Right renal pelvis (tissue), 4 donors: ENCODE results near the gene ZNF420. TPM values are rescaled to one million over a fixed set of nuclear protein-coding genes. Genes with fewer than 3 reads are reported as not detected.
"Not testable (repeated sequence)": the region's sequence is repeated elsewhere in the genome, so short reads cannot be mapped to it uniquely, and the experiment has no call there.

Experiments used
- DNase-seq, 4 donors: peaks; one replicate each; pipeline ENCODE4 v3.0.0-alpha.2; 2013; ENCODE audit warnings: low read depth in 4 of 4, low spot score in 3 of 4, missing footprints in 1 of 4
- polyA plus RNA-seq, 4 donors: library from polyadenylated mRNA; unstranded; fragments of 120-200 nt; gene quantifications; one replicate each; pipeline ENCODE4 v1.2.1, GENCODE V29; 2013; ENCODE audit not compliant: insufficient read length in 4 of 4

ZNF420 gene
- polyA plus RNA-seq, result 10 to 100 TPM; 19.6 to 24.9 (median 22.5) TPM

DNA sequence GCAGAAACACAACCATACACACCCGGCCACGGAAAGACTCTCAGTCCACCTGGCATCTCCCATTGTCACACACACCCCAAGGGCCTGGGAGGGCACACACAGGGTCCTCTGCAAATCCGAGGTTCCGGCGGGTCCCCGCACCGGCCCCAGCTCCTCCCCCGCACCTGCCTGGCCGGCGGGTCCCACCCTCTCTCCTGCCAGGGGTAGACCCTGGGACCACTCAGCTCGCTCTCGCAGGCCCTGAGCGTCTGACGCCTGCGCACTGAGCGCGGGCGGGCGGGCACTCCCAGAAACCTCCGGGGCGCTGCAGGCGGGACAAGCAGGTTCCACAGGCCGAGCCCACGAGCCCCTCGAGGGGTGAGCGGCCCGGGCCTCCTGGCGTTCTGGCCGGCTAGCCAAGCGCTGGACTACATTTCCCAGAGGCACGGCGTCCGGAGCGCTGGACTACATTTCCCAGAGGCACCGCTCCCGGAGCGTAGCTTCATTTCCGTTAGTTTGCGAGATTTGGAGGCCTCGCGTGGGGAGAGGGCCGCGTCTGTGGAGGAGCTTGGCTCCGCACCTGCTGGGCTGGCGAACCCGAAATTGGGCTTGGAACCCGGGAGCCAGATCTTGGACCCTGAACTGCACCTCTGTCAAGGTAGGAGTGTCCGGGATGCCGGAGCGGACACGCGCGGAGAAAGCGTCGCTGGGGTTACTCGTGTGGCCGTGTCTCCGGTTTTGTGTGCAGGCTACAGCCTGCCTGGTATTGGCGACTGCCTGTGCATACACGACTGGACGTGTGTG is at the start of gene ZNF420:
TSS of gene ZNF420 (plus strand) at position 500 of the 783 bp plus-strand sequence. CDS start 10,686 bp downstream, outside the sequence.
- DNase-seq, result peak; percentile 86 to 95 (median 93)

DNA sequence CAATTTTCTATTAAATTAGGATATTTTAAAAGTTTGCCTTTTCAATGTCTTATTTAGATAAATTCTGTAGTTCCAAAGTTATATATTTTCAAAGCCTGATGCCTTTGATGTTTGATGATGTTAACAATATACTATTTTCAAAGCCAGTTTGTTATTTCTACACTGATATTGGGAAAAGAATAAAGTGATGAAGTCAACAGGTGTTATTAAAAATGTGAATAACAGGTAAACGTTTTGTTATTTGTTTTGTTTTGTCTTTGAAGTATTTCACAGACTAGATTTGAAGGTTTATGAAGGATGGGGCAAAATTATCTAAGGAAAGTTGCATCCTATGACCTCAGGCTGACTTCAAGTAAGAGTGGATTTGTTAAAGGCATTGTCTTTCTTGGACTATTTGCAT is 33.1 kb upstream of the ZNF420 start:
- DNase-seq, result no peak

DNA sequence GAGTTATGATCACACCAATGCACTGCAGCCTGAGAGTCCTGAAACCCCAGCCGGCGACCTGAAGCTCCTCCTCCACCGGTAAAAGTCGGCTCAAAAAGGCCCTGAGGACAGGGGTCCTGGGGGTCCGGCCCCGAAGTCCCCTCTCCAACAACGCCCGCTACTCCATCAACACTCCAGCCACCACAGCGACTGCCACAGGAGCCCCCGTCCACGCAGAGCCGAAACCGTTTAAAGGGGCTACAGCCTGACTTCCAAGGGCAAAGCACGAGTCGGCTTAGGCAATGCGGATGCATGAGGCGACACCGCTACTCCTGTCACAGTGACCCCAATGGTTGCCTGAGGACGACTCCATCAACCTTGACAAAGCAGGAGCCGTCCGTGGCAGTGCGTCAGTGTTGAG is 22.9 kb upstream of the ZNF420 start:
- no peak for DNase-seq

DNA sequence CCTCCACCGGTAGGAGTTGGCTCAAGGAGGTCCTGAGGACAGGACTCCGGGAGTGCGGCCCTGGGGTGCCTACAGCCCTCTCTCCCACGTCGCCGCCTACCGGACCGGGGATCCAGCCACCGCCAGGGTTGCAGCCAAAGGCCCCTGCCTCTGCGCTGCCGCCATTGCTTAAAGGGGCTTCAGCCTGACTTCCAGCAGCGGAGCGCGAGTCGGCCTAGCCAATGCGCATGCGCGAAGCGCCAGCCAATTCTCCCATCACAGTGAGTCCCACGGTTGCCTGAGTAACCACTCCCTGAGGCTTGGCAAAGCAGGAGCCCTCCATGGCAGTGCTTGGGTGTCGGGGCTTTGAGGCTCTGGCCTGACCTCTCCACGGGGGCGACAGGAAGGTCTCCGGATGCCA is 21.5 kb upstream of the ZNF420 start:
- DNase-seq, result no peak

DNA sequence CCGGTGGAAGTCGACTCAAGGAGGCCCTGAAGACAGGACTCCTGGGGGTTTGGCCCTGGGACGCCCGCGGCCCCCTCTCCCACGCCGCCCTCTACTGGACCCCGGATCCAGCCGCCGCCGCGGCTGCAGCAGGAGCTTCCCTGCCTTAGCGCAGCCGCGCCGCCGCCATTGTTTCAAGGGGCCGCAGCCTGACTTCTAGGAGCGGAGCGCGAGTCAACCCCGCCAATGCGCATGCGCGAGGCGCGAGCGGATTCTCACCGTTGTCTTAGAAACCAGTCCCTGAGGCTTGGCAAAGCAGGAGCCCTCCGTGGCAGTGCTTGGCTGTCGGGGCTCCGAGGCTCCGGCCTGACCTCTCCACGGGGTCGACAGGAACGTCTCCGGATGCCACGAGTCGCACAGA is 19.1 kb upstream of the ZNF420 start:
- no peak for DNase-seq

DNA sequence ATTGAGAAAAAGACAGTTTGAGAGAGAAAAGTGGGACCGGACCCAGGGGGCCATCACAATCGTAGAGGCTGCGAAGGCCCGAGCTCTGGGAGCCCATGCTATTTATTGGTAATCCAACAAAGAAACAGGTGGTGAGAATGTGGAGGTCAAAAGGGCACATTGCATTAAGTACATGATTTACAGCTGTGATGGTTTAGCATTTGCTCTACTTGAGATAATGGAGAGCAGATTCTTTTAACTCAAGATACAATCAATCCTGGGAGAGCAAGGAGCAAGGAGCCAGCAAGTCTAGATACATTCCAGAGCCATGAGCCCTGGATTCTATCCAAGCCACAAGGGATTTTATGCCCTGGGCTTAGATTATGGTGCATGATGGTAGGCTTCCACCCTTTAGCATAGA is 13.3 kb upstream of the ZNF420 start:
- DNase-seq, result not testable (repeated sequence)

DNA sequence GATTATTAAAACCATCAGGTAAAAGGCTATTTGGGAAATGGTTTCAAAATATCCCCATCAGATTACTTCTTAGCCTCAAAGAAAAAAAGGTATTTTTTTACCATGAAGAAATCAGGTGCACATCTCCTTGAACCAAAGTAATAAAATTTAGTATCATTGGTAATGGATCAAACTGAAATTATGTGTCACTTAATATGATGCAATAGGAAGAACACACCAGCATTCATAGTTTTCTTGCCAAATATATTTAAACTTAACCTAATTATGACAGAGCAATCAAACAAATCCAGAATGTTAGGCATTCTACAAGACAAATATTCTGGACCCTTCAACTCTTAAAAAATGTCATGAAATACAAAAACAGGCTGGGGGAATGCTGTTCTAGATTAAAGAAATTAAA is 4.1 kb upstream of the ZNF420 start:
- DNase-seq, result no peak

DNA sequence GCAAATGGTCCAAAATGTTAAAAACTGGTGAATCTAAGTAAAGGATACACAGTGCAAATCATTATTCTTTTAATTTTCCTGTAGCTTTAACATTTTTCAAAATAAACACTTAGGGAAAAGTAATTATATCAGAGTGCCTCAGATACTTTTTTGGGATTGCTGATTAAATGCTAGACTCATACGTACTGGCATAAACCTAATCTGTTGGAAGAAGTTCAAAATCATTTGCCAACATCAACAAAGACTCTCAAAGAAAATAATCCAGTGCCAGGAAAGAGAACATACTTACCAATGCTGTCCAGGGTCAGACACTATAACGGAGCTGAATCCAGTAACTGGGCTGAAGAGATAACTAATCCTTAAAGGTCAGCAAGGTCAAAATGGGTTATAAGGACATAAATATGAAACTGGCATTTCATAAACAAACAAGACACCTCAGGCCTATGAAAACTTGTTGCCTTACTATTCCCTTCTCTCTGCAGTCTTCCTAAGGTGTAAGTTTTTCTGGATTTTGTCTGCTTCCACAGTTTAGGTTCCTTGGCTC is 3.3 kb upstream of the ZNF420 start:
- DNase-seq, result no peak

DNA sequence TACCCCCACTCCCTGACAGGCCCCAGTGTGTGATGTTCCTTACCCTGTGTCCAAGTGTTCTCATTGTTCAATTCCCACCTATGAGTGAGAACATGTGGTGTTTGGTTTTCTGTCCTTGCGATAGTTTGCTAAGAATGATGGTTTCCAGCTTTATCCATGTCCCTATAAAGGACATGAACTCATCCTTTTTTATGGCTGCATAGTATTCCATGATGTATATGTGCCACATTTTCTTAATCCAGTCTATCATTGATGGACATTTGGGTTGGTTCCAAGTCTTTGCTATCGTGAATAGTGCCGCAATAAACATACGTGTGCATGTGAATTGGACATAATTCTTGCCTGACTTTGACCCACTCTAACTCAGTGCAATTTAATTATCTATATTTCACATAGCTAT is 1.7 kb upstream of the ZNF420 start:
- DNase-seq, result not testable (repeated sequence)

DNA sequence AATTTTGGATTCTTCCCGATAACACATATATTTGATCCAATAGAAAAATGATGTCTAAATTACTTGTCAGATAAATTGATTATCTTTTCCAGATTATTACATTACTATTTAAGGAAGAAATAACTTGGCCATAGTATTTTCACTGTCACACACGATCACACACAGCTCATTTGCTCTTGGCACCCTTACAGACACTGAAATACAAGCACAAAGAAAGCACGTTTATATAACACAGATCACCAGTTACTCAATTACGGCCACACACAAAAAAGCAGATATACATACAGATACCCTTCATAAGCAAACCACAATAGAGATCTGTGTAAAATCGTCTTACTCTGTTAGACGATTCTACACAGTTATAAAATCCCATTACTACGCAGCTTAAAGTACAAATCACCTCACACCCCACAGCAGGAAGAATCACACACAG is 716 bp upstream of the ZNF420 start:
- DNase-seq, result peak in 1 of 4 donors; percentile 10

DNA sequence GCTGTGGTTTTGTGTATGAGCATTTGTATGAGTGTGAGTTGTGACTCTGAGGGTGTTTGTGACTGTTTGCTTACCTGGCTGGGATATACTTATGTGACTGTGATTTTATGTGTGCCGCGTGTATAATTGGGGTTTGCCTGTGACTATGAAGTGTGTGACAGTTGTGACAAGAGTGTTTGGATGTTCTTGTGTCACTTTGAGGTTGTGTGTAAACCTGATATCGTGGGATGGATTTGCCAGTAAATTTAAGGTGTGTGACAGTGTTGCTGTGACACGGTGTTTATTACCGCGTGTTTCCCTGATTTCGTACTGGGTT is 442 bp downstream of the ZNF420 start:
- DNase-seq, result no peak

DNA sequence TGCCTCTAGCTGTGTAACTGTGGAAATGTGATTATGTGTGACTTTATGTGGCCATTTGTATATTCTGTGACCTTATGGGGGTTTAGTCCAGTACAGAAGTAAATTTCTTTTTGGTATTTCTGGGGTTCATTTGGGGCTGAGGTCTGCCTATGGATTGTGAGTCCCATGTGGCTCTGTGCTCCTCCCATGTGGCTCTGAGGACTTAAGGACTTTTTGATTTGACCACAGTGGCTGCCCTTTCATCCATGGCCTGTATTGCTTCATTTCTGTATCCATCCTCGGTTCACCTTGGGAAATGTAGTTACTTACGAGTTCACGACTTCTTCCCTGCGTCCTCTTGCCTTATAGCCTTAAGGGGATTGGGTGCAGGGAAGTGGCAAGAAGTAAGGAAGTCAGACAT is 1.0 kb downstream of the ZNF420 start:
- no peak for DNase-seq

DNA sequence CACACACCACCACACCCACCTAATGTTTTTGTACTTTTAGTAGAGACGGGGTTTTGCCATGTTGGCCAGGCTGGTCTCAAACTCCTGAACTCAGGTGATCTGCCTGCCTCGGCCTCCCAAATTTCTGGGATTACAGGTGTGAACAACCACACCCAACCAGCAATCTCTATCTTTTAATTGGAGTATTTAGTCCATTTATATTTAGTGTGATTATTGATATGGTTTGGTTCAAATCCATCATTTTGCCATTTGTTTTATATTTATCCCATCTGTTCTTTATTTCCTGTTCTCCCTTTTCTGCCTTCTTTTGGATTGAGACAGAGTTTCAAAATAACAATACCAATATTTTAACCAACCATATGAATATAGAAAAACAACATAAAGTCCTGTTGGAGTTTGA is 4.1 kb downstream of the ZNF420 start:
- no peak for DNase-seq

DNA sequence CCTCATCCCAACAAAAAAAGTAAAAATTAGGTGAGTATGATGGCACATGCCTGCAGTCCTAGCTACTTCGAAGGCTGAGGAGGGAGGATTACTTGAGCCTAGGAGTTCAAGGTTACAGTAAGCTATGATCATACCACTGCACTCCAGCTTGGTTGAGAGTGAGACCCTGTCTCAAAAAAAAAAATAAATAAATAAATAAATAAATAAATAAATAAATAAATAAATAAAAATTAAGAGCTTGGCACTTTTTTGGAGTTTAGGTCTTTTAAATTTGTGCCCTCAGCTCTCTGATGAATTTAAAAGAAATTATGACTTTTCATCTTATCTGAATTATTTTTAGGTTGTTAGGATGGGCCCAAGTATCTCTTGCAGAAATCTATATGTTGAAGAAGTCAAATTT is 8.9 kb downstream of the ZNF420 start:
- no peak for DNase-seq

DNA sequence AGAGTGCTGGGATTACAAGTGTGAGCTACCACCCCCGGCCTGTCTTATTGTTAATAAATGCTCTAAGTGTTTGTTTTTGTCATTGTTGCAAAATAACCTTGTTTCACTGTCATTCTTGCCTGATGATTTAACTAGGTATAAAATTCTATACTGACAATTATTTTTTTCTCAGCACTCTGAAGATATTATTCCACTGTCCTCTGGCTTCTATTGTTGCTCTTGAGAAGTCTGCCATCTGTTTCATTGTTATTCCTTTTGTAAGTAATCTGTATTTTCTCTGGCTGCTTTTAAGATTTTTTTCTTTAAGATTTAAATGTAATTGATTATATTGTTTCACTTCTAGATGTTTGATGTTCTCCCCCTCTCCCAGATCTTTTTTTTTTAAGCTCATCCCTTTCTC is 17.6 kb downstream of the ZNF420 start:
- no peak for DNase-seq

DNA sequence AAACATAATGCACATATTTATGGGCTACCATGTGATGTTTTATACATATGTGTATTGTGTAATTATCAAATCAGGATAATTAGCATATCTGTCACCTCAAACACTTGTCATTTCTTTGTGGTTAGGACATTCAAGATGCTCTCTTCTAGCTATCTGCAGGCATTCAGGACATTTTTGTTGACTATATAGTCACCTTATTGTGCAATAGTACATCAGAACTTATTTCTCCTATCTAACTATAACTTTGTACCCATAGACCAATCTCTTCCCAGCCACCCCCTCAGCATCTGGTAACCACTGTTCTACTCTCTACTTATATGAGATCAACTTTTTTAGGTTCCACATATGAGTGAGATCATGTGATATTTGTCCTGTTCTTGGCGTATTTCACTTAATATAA is 20.3 kb downstream of the ZNF420 start:
- no peak for DNase-seq

DNA sequence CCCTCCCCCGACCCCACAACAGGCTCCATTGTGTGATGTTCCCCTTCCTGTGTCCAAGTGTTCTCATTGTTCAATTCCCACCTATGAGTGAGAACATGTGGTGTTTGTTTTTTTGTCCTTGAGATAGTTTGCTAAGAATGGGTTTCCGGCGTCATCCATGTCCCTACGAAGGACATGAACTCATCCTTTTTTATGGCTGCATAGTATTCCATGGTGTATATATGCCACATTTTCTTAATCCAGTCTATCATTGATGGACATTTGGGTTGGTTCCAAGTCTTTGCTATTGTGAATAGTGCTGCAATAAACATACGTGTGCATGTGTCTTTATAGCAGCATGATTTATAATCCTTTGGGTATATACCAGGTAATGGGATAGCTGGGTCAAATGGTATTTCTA is 25.9 kb downstream of the ZNF420 start:
- DNase-seq, result not testable (repeated sequence)

DNA sequence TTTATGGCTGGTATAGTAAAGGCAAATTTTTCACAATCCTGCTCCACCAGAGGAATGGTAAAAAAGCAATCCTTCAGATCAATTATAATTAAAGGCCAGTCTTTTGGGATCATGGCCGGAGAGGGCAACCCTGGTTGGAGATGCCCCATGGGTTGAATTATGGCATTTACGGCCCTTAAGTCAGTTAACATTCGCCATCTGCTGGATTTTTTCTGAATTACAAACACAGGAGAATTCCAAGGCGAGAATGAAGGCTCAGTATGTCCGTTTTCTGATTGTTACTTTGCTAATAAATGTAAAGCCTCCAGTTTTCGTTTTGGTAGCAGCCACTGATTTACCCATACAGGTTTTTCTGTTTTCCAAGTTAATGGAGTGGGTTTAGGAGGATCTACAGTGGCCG is 33.5 kb downstream of the ZNF420 start:
- not testable (repeated sequence) for DNase-seq

DNA sequence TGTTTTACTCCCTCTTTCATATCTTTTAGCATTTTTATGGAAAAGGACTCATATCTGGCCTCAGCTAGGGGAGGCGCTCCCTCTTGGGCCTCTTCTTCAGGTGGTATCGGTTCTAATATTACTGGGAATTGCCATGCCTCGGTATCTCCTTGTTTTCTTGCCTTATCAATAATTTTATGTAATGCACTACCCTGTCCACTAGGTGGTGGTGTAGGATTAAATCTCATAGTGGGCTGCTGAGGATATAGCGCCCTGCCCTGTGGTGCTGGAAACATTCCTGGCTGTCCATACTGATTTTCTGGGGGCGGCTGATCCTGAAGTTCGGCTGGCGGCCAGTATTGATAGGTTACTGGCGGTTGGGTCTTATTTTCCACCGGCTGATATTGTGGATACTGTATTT is 35.8 kb downstream of the ZNF420 start:
- no peak for DNase-seq

DNA sequence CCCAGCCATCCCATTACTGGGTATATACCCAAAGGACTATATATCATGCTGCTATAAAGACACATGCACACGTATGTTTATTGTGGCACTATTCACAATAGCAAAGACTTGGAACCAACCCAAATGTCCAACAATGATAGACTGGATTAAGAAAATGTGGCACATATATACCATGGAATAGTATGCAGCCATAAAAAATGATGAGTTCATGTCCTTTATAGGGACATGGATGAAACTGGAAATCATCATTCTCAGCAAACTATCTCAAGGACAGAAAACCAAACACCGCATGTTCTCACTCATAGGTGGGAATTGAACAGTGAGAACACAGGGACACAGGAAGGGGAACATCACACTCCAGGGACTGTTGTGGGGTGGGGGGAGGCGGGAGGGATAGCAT is 43.9 kb downstream of the ZNF420 start:
- not testable (repeated sequence) for DNase-seq

DNA sequence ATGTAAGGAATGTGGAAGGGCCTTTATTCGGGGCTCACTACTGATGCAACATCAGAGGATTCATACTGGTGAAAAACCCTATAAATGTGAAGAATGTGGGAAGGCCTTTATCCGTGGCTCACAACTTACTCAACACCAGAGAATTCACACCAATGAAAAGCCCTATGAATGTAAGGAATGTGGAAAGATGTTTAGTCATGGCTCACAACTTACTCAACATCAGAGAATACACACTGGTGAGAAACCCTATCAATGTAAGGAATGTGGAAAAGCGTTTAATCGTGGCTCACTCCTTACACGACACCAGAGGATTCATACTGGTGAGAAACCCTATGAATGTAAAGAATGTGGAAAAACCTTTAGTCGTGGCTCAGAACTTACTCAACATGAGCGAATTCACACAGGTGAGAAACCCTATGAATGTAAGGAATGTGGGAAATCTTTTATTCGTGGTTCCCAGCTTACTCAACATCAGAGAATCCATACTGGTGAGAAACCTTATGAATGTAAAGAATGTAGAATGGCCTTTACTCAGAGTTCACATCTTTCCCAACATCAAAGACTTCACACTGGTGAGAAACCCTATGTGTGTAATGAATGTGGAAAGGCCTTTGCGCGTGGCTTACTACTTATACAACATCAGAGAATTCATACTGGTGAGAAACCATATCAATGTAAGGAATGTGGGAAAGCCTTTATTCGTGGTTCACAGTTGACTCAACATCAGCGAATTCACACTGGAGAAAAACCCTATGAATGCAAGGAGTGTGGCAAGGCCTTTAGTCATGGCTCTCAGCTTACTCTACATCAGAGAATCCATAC is 50.0 kb downstream of the ZNF420 start:
- no peak for DNase-seq

DNA sequence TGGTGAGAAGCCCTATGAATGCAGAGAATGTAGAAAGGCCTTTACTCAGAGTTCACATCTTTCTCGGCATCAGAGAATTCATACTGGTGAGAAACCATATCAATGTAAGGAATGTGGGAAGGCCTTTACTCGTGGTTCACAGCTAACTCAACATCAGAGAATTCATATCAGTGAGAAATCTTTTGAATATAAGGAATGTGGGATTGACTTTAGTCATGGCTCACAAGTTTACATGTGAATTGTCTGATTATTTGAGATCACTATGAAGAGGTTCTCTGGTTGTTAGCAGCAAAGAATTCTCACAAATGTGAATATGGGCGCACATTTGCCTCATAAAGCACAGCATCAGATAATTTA is 50.6 kb downstream of the ZNF420 start:
- DNase-seq, result no peak
